HS-5 (cell line): Measurements from ENCODE around the gene PGAP3.

Experiments
- DNase-seq: peaks from one replicate; pipeline ENCODE4 v3.0.0-alpha.2; 2012; ENCODE audit warnings: low read depth

PGAP3 gene

GRCh38 chr17:39696731-39697130 is 8.9 kb upstream of the PGAP3 start:
- no peak for DNase-seq

- DNase-seq = no peak
Measured at GRCh38 chr17:39695089-39695474, 7.2 kb upstream of the PGAP3 start.

GRCh38 chr17:39694593-39694992 is 6.7 kb upstream of the PGAP3 start:
- no peak for DNase-seq

GRCh38 chr17:39688945-39689344 is 1.1 kb upstream of the PGAP3 start:
- no peak for DNase-seq

GRCh38 chr17:39688475-39688835 is 598 bp upstream of the PGAP3 start:
- no peak for DNase-seq

- no peak for DNase-seq
Measured at GRCh38 chr17:39687101-39687545, 734 bp downstream of the PGAP3 start.

GRCh38 chr17:39684369-39685192 is 3.3 kb downstream of the PGAP3 start:
- no peak for DNase-seq

GRCh38 chr17:39683295-39683939 is 4.4 kb downstream of the PGAP3 start:
- DNase-seq = no peak

- no peak for DNase-seq
Measured at GRCh38 chr17:39679521-39680192, 8.2 kb downstream of the PGAP3 start.

GRCh38 chr17:39678340-39679116 is 9.3 kb downstream of the PGAP3 start:
- no peak for DNase-seq

- DNase-seq = no peak
Measured at GRCh38 chr17:39677542-39678339, 10.1 kb downstream of the PGAP3 start.

- no peak for DNase-seq
Measured at GRCh38 chr17:39677072-39677471, 10.8 kb downstream of the PGAP3 start.

GRCh38 chr17:39676198-39676819 is 11.5 kb downstream of the PGAP3 start:
- no peak for DNase-seq

- no peak for DNase-seq
Measured at GRCh38 chr17:39675390-39676082, 12.3 kb downstream of the PGAP3 start.

GRCh38 chr17:39674702-39675389 is 13.0 kb downstream of the PGAP3 start:
- no peak for DNase-seq

GRCh38 chr17:39674179-39674578 is 13.7 kb downstream of the PGAP3 start:
- no peak for DNase-seq

- DNase-seq = no peak
Measured at GRCh38 chr17:39673335-39674081, 14.3 kb downstream of the PGAP3 start.

- no peak for DNase-seq
Measured at GRCh38 chr17:39672522-39673334, 15.1 kb downstream of the PGAP3 start.
